Activated naive CD4-positive, alpha-beta T cell treated with anti-CD3 and anti-CD28 coated beads for 36 hours (primary cell): ENCODE measurements around the gene MRGPRD. TPM values are rescaled to one million over a fixed set of nuclear protein-coding genes. Genes with fewer than 3 reads are reported as not detected.

Experiments used
- CTCF ChIA-PET: fragments of 350-600 bp; sonication (Branson Sonifier 250); formaldehyde crosslinking; loops from one replicate; lab custom pipeline; 2021; ENCODE audit warnings: antibody characterized with exemption; lab: Charles Lee
- DNase-seq: peaks from one replicate; pipeline ENCODE4 v3.0.0-alpha.2; 2020
- H3K27ac Mint-ChIP-seq: one replicate; pipeline ENCODE4 v1.8.0; 2021; ENCODE audit warnings: mild to moderate bottlenecking, mixed read lengths
- H3K27me3 Mint-ChIP-seq: one replicate; pipeline ENCODE4 v1.8.0; 2021; ENCODE audit warnings: low read depth, mixed read lengths
- H3K36me3 Mint-ChIP-seq: one replicate; pipeline ENCODE4 v1.8.0; 2021; ENCODE audit warnings: low read depth, mixed read lengths
- H3K4me1 Mint-ChIP-seq: one replicate; pipeline ENCODE4 v1.8.0; 2021; ENCODE audit warnings: low read depth, mixed read lengths
- H3K4me3 Mint-ChIP-seq: one replicate; pipeline ENCODE4 v1.8.0; 2021; ENCODE audit warnings: mild to moderate bottlenecking, moderate library complexity, mixed read lengths
- H3K9me3 Mint-ChIP-seq: one replicate; pipeline ENCODE4 v1.8.0; 2021; ENCODE audit warnings: mixed read lengths
- intact Hi-C: fragments of 100-400 bp; cut with micrococcal nuclease; formaldehyde crosslinking; loops from one replicate; pipeline ENCODE4 v1.15.1; 2023
- total RNA-seq, 2 experiments: library from RNA; stranded (reverse); gene quantifications; one replicate each; pipeline ENCODE4 v1.2.3, GENCODE V29; 2021

Gene MRGPRD
- total RNA-seq, 2 experiments from 2014 or later = not detected

DNA sequence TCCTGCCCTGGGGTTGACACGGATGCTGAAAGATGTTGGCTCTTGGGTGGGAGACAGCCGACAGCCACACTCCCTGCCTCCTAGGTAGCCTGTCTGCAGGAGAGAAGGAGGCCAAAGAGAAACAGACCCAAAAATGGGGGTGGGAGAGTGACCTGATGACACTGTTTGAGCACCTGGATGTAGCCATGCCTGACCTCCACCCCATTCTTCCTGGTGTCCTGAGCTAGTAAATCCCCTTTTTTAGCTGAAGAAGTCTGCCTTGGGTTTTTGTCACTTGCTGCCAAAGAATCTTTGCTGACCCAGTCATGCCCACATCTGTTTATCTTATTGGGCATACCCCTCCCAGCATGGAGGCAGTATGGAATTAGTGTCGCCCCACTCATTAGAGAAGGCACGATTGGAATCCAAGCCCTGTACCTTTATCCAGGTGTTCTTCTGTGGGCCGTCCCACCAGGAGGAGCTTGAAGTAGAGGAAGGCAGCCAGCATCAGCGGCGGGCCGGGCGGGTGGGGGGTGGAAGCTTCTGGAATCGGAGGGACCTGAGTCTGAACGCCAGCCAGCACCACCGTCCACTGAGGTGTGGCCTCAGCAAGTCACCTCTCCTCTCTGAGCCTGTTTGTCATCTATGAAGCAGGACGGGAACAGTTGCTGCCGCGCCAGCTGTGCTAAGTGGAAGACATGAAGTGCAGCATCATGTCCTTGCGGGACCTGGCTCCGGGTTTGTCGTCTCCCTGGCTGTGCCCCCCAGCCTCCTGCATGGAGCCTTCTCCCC, 39.3 kb downstream of the MRGPRD start:
- DNase-seq = no peak
- CTCF ChIA-PET = no interaction called here
- H3K4me1 Mint-ChIP-seq = no peaks in the 10 kb centered on the region
- intact Hi-C loops = no loop called here
- H3K27me3 Mint-ChIP-seq = no peaks in the 10 kb centered on the region
- H3K36me3 Mint-ChIP-seq = peaks cover 4% of the 10 kb centered on the region
- no peak overlapping the region for H3K27ac Mint-ChIP-seq
- H3K4me3 Mint-ChIP-seq = no peak overlapping the region
- H3K9me3 Mint-ChIP-seq = no peaks in the 10 kb centered on the region

DNA sequence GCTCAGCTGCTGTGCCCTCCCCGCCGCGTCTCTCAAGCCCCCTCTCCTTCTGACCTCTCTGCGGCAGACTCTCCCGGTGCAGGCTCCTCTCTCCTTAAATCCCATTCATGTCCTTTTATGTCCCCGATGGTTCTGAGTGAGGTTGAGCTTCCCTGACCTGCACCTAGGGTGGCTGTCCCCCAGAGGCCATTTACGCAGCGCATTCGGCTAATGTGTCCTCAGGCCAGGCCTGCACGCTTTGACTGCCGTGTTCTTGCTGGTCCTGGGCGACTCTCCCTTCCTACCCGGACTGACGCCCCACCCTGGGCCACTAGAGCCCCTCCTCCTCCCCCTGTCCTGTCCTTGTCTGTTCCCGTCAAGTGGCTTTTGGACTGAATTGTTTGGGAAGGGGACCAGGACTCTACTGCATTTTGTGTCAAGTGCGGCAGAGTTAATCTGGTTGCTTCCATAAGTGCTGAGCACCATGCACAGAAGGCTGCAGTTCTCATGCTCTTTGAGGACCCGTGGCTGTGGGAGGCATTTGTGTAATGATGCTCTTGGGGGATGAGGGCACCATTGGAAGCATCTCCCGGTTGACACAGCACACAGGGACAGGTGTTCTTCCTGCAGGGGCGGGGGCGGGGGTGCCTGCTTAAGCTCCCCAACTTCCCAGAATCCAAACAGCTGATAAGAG, 40.0 kb downstream of the MRGPRD start:
- intact Hi-C loops = no loop called here
- Mint-ChIP-seq H3K9me3 (no peaks in the 10 kb centered on the region), H3K36me3 (peaks cover 7% of the 10 kb centered on the region), H3K27me3 (no peaks in the 10 kb centered on the region), H3K27ac (no peak overlapping the region), H3K4me3 (no peak overlapping the region), H3K4me1 (no peaks in the 10 kb centered on the region)
- CTCF ChIA-PET = no interaction called here
- DNase-seq = no peak

DNA sequence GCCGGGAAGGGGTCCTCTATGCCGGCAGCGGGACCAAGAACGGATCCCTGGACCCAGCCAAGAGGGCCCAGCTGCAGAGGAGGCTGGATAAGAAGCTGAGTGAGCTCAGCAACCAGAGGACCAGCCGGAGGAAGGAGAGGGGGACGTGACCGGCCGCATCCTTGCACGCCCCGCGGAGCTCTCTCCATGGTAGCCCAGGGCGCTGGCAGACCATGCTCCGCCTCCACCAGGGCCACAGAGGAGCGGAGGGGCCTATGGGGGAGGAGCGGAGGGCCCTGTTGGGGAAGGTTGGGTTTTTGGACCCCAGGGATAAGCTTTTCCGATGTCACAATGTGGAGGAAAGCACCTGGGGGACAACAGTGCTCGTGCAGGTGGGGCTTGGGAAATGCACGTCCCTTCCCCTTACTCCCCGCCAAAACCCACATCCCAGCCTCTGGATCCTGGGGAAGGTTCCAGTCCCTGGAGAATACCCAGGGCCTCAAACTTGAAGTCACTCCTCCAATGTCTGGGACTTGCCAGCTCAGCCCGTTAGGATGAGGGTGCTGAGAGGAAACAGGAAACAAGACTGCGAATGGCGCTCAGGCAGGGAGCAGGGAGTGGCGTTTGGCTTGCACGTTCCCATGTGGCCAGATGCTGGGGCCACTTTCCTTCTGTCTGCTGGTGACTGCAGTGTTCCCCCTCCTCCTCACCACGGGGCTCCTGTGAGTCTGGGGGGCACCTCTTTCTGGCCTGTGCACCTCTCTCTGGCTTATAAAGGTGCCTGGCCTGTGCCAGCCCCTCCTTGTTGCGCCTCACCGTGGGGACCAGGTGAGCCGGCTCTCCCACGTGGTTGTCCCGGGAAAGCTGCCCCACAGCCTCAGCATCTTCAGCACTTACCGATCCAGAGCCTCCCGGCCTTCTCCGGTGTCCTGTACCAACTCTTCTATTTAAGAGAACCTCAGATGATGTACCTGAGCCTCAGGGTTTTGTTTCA, 40.9 kb downstream of the MRGPRD start:
- CTCF ChIA-PET = no interaction called here
- intact Hi-C loops = no loop called here
- no peak for DNase-seq
- Mint-ChIP-seq H3K4me1 (no peaks in the 10 kb centered on the region), H3K36me3 (peaks cover 14% of the 10 kb centered on the region), H3K27ac (no peak overlapping the region), H3K9me3 (no peaks in the 10 kb centered on the region), H3K27me3 (no peaks in the 10 kb centered on the region), H3K4me3 (no peak overlapping the region)

DNA sequence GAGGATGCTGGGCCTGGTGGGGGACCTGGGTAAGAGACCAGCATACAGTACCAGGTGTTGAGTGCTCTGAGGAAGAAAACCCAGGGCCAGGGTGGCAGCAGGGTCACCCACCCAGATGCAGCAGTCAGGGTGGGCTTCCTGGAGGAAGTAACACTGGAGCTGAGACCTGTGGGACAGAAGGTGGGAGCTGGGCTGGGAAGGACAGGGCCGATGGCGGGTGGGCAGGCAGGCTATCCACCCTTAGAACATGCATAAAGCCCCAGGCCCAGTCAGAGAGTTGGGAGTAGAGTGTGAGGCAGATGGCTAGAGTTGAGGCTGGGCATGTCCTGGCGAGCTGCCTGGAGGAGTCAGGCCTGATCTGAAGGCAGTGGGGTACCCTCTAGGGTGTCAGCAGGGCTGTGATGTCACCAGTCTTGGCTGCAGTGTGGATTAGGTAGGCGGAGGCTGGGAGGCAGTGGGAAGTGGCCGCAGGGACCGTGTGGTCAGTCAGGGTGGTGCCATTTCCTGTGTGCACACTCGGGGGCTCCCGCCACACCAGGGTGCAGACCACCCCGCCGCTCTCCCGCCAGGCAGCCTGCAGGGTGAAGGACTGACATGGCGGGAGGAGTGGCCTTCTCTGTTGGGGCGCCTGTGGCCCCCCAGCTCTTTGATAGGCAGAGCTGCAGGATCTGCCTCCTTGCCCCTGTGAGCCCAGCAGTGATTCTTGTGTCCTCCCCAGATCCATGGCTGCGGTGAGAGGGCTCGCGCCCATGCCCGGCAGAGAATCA, 41.8 kb downstream of the MRGPRD start:
- Mint-ChIP-seq H3K36me3 (peaks cover 14% of the 10 kb centered on the region), H3K4me3 (no peak overlapping the region), H3K4me1 (no peaks in the 10 kb centered on the region), H3K27ac (no peak overlapping the region), H3K27me3 (no peaks in the 10 kb centered on the region), H3K9me3 (no peaks in the 10 kb centered on the region)
- intact Hi-C loops = no loop called here
- DNase-seq = no peak
- CTCF ChIA-PET = no interaction called here

DNA sequence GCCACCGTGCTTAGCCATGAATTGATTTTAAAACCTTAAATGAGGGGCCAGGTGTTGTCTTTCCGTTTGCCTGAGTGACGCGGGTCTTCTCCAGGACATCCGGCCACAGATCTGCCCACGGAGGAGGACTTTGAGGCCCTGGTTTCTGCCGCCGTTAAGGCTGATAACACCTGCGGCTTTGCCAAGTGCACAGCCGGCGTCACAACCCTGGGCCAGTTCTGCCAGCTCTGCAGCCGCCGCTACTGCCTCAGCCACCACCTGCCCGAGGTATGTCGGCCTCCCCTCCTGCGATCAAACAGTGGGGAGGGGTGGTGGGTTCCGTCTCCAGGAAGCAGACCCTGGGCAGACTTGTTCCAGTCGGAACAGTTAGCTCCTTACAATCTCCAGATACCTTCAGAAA, 42.7 kb downstream of the MRGPRD start:
- Mint-ChIP-seq H3K9me3 (no peaks in the 10 kb centered on the region), H3K27ac (no peak overlapping the region), H3K4me3 (no peak overlapping the region), H3K27me3 (no peaks in the 10 kb centered on the region), H3K36me3 (peaks cover 14% of the 10 kb centered on the region), H3K4me1 (no peaks in the 10 kb centered on the region)
- intact Hi-C loops = no loop called here
- no peak for DNase-seq
- CTCF ChIA-PET = no interaction called here

DNA sequence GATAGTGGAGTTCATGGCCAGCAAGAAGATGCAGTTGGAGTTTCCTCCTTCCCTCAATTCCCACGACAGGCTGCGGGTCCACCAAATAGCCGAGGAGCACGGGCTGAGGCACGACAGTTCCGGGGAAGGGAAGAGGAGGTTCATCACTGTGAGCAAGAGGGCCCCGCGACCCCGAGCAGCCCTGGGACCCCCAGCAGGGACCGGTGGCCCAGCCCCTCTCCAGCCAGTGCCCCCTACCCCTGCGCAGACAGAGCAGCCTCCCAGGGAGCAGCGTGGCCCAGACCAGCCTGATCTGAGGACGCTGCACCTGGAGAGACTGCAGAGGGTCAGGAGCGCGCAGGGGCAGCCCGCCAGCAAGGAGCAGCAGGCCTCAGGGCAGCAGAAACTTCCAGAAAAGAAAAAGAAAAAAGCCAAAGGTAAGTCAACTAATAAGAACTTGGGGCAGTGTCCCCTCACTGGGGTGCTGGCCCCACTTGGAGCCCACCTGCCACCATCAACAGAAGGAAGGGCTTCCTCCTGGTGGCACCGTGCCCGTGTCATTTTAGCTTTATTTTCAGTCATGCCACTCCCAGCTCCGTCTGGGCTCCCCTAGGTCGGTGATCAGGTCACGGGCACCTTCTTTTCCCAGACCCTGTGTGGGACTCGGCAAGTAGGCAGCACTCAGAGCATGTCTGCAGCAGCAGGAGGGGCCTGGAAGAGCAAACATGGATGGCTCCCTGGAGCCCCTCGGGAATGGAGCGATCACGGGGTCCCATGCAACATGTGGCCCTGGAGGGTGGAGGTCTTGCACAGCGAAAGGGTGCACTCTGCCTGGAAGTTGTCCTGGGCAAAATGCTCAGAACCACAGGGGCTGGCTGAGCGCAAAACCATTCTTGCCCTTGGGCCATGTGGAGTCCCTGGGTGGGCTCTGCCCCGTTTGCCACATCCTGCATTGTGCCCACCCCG, 43.8 kb downstream of the MRGPRD start:
- CTCF ChIA-PET = no interaction called here
- Mint-ChIP-seq H3K27me3 (no peaks in the 10 kb centered on the region), H3K9me3 (no peaks in the 10 kb centered on the region), H3K36me3 (peaks cover 16% of the 10 kb centered on the region), H3K27ac (no peak overlapping the region), H3K4me3 (no peak overlapping the region), H3K4me1 (no peaks in the 10 kb centered on the region)
- no peak for DNase-seq
- intact Hi-C loops = no loop called here

DNA sequence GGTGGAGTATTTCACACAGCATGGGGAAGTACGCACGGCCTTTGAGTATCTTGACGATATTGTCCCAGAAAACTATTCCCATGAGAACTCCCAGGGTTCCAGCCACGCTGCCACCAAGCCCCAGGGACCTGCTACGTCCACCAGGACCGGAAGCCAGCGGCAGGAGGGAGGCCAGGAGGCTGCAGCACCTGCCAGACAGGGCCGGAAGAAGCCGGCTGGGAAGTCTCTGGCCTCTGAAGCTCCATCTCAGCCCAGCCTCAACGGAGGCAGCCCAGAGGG, 44.5 kb downstream of the MRGPRD start:
- intact Hi-C loops = no loop called here
- Mint-ChIP-seq H3K27me3 (no peaks in the 10 kb centered on the region), H3K4me3 (no peak overlapping the region), H3K27ac (no peak overlapping the region), H3K4me1 (no peaks in the 10 kb centered on the region), H3K9me3 (no peaks in the 10 kb centered on the region), H3K36me3 (peaks cover 20% of the 10 kb centered on the region)
- DNase-seq = no peak
- CTCF ChIA-PET = no interaction called here

DNA sequence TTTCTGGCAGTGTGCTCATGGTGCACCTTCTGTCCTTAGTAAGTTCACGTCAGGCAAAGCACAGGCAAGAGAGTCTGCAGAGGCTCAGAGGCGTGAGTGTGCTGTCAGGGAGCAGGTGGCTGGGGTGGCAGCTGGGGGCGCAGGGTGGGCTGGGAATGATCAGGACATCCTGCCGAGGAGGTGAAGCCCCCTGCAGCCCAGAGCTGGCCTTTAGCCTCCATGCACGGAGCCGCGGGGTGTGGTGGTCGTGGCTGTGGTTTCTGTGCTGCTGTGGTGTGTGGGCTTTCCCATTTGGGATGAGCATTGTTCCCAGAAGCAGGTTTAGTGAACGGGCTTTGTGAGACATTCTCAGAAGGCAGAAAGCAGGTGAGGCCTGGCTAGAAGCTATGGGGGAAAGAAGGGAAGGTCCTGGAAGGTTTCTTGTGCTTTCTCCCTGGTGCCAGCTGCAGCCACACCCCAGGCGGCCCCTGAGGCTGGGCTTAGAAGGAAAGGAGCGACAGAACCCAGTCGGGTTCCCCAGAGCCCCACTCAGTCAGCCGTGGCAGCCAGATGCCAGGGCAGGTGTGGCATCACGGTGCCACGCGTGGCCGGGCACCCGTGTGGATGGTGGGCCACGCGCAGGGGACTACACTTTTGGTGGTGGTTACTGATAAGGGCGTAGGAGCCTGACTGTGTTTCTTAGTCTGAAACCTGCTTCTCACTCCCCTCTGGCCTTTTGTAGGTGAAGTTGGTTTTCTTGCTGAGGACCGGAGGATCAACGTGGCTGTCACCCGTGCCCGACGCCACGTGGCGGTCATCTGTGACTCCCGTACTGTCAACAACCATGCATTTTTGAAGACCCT, 45.0 kb downstream of the MRGPRD start:
- DNase-seq = no peak
- Mint-ChIP-seq H3K4me1 (no peaks in the 10 kb centered on the region), H3K27me3 (no peaks in the 10 kb centered on the region), H3K4me3 (no peak overlapping the region), H3K9me3 (no peaks in the 10 kb centered on the region), H3K36me3 (peaks cover 20% of the 10 kb centered on the region), H3K27ac (no peak overlapping the region)
- intact Hi-C loops = no loop called here
- CTCF ChIA-PET = no interaction called here

DNA sequence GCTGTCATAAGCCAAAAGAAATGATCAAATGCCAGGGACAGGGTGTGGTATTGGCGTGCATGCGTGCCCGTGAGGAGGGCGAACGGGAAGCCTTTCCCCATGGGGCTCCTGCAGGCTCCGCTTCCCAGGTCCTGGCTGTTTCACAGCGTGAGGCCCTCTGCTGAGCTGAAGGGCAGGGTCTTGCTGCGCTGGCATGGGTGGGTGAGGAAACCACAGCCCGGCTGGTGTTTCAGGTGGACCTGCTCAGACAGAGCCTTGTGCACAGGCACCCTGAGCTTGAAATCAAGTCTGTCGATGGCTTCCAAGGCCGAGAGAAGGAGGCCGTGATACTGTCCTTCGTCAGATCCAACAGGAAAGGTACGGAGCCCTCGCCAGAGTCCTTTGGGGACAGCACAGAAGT, 45.7 kb downstream of the MRGPRD start:
- no peak for DNase-seq
- Mint-ChIP-seq H3K36me3 (peaks cover 25% of the 10 kb centered on the region), H3K27me3 (no peaks in the 10 kb centered on the region), H3K4me1 (no peaks in the 10 kb centered on the region), H3K27ac (no peak overlapping the region), H3K9me3 (no peaks in the 10 kb centered on the region), H3K4me3 (no peak overlapping the region)
- CTCF ChIA-PET = no interaction called here
- intact Hi-C loops = no loop called here

DNA sequence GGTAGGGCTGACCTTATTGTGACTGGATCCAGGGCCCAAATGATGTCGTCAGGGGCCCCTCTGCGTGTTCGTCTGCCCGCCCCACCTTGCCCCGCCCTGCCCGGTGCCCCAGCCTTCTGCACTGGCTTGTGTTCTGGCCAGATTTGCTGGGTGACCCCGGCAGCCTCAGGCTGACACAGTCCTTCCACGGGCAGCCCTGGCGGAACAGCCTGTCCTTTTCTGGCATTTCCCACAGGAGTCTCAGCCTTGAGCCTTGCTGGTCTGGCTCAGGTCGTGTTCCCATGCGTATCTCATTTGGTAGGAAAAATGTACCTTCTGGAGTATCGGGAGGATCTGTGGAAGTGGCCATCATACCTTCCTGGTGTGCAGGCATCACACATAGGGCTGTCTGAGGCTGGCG, 46.1 kb downstream of the MRGPRD start:
- Mint-ChIP-seq H3K4me3 (no peak overlapping the region), H3K27ac (no peak overlapping the region), H3K9me3 (no peaks in the 10 kb centered on the region), H3K36me3 (peaks cover 27% of the 10 kb centered on the region), H3K4me1 (no peaks in the 10 kb centered on the region), H3K27me3 (no peaks in the 10 kb centered on the region)
- intact Hi-C loops = no loop called here
- no peak for DNase-seq
- CTCF ChIA-PET = no interaction called here

DNA sequence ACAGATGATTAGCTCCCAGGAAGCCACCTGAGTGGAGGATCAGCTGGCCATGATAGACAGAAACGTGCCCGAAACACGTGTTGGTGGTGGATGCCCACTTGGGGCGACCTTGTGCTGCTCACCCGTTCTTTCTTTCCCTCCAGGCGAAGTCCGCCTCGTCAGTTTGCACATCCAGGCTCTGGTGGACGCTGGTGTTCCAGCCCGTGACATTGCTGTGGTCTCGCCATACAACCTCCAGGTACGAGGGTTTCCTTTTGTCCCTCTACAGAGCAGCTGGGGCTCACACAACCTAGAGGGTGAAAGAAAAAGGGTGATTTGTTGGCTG, 46.5 kb downstream of the MRGPRD start:
- CTCF ChIA-PET = no interaction called here
- H3K36me3 Mint-ChIP-seq = peaks cover 29% of the 10 kb centered on the region
- H3K9me3 Mint-ChIP-seq = no peaks in the 10 kb centered on the region
- intact Hi-C loops = no loop called here
- no peaks in the 10 kb centered on the region for H3K27me3 Mint-ChIP-seq
- no peak overlapping the region for H3K4me3 Mint-ChIP-seq
- DNase-seq = no peak
- no peak overlapping the region for H3K27ac Mint-ChIP-seq
- no peaks in the 10 kb centered on the region for H3K4me1 Mint-ChIP-seq
